Posterior cingulate gyrus (tissue), 11 donors: ENCODE data around the gene ELL.
"Not testable (repeated sequence)": the region's sequence is repeated elsewhere in the genome, so short reads cannot be mapped to it uniquely, and the experiment has no call there.

Source experiments
- DNase-seq, 10 donors: peaks; one replicate each; pipeline versions ENCODE4 v3.0.0 to v3.0.0-alpha.2; 2020 to 2021; ENCODE audit warnings: mixed read lengths in 3 of 10
- intact Hi-C: fragments of 100-400 bp; cut with DNase I; formaldehyde crosslinking; loops from one replicate; pipeline ENCODE4 v1.15.1; 2023

ELL gene

GRCh38 chr19:18532168-18532890, 10.5 kb upstream of the ELL start:
- DNase-seq: no peak
- intact Hi-C loops: no loop called here

- intact Hi-C loops: no loop called here
- no peak for DNase-seq
Observed at GRCh38 chr19:18531485-18531884, 9.6 kb upstream of the ELL start.

DNA sequence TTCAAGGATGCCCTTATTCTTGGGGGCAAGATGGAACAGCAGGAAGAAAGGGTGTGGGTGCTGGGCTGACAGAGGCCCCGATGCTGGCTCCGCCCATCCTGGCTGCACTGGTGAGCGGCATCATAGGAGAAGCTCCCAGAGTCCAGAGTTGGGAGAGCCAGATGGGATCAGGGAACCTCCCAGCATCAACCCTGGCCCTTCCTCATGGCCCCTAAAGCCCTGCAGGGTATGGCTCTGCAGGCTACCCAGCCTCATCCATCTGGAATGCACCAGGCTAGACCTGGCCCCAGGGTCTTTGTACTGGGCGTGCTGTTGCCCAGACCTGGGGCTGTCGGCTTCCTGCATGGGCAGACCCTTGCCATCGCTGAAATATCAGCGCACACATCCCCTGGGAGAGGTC, 7.9 kb upstream of the ELL start:
- intact Hi-C loops: no loop called here
- no peak for DNase-seq

GRCh38 chr19:18526316-18526715, 4.4 kb upstream of the ELL start:
- intact Hi-C loops: no loop called here

DNA sequence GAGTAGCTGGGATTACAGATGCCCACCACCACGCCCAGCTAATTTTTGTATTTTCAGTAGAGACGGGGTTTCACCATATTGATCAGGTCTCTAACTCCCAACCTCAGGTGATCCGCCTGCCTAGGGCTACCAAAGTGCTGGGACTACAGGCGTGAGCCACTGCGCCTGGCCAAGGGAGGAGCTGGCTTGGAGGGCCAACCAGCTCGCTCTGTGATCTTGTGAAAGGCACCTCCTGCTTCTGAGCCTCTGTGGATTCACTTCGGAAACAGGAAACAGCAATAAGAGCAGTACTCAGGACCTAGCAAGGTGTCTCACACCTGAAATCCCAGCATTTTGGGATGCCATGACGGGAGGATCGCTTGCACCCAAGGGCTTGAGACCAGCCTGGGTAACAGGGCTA, 2.0 kb upstream of the ELL start:
- no peak for DNase-seq
- intact Hi-C loops: loop anchor here (2.0 to 5.0 kb wide), 3 partner anchors 19 to 57 kb away; partner anchors contain the start of genes FKBP8 and UBA52

More at GRCh38 chr19:18526316-18526715, 4.4 kb upstream of the ELL start:
- no peak for DNase-seq

DNA sequence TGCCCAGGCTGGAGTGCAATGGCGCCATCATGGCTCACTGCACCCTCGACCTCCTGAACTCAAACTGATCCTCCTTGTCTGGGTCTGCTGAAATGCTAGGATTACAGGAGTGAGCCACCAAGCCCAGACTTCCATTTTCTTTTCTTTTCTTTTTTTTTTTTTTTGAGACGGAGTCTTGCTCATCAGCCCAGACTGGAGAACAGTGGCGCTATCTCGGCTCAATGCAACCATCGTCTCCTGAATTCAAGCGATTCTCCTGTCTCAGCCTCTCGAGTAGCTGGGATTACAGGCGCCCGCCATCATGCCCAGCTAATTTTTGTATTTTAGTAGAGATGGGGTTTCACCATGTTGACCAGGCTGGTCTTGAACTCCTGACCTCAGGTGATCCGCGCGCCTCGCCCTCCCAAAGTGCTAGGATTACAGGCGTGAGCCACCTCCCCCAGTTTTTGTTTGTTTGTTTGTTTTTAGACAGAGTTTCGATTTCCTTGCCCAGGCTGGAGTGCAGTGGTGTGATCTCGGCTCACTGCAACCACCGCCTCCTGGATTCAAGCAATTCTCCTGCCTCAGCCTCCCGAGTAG, 1.1 kb upstream of the ELL start:
- not testable (repeated sequence) for DNase-seq
- intact Hi-C loops: loop anchor here (1.0 to 5.0 kb wide), 4 partner anchors 20 to 56 kb away; partner anchors contain the start of genes FKBP8, KXD1 and UBA52

GRCh38 chr19:18522124-18522861, 423 bp upstream of the ELL start:
- DNase-seq: peak; percentile 100
- intact Hi-C loops: loop anchor here (1.0 to 5.0 kb wide), 4 partner anchors 21 to 55 kb away; partner anchors contain the start of genes FKBP8, KXD1 and UBA52

- intact Hi-C loops: loop anchor here (5.0 kb wide), 1 partner anchor 54 kb away; no protein-coding TSS in a partner anchor
Observed at GRCh38 chr19:18520848-18521691, 800 bp downstream of the ELL start.

GRCh38 chr19:18519962-18520847, 1.7 kb downstream of the ELL start:
- intact Hi-C loops: loop anchor here (5.0 kb wide), 1 partner anchor 53 kb away; no protein-coding TSS in a partner anchor
- peak in 3 of 10 donors; percentile 50 to 91 (median 82) for DNase-seq

More at GRCh38 chr19:18520848-18521691, 800 bp downstream of the ELL start:
- DNase-seq: no peak

- intact Hi-C loops: no loop called here
- no peak for DNase-seq
Observed at GRCh38 chr19:18518639-18519038, 3.2 kb downstream of the ELL start.

- intact Hi-C loops: no loop called here
- DNase-seq: no peak
Observed at GRCh38 chr19:18517606-18518005, 4.3 kb downstream of the ELL start.

GRCh38 chr19:18515959-18516358, 5.9 kb downstream of the ELL start:
- intact Hi-C loops: no loop called here
- DNase-seq: no peak

GRCh38 chr19:18514800-18515682, 6.8 kb downstream of the ELL start:
- intact Hi-C loops: no loop called here
- DNase-seq: no peak

- DNase-seq: no peak
- intact Hi-C loops: no loop called here
Observed at GRCh38 chr19:18513868-18514267, 8.0 kb downstream of the ELL start.

- no peak for DNase-seq
- intact Hi-C loops: no loop called here
Observed at GRCh38 chr19:18510216-18510615, 11.7 kb downstream of the ELL start.

DNA sequence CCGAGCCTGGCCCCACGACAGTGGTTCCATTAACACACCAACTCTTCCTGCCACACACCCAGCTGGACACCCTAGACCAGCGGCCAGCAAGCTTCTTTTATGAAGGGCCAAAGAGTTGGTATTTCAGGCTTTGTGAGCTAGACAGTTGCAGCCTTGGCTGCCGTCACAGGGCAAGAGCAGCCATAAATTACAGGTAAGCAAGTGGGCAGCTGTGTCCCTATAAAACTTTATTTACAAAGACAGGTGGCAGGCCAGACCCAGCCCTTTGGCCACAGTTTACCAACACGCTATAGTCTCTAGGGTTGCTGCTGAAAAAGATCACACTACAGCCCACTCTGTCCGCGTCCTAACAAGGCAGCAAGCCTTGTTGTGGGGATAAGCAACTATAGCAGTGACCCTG, 13.3 kb downstream of the ELL start:
- DNase-seq: no peak
- intact Hi-C loops: no loop called here

GRCh38 chr19:18507727-18508440, 14.0 kb downstream of the ELL start:
- intact Hi-C loops: no loop called here
- no peak for DNase-seq
